CD4-positive, alpha-beta T cell treated with Interleukin-6 for 4 hours (primary cell): ENCODE results near the gene CLK2.
"Not testable (repeated sequence)": the region's sequence is repeated elsewhere in the genome, so short reads cannot be mapped to it uniquely, and the experiment has no call there.

Source experiments
- DNase-seq: peaks from one replicate; pipeline ENCODE4 v3.0.0-alpha.2; 2020; ENCODE audit warnings: mixed read lengths

Gene CLK2

DNA sequence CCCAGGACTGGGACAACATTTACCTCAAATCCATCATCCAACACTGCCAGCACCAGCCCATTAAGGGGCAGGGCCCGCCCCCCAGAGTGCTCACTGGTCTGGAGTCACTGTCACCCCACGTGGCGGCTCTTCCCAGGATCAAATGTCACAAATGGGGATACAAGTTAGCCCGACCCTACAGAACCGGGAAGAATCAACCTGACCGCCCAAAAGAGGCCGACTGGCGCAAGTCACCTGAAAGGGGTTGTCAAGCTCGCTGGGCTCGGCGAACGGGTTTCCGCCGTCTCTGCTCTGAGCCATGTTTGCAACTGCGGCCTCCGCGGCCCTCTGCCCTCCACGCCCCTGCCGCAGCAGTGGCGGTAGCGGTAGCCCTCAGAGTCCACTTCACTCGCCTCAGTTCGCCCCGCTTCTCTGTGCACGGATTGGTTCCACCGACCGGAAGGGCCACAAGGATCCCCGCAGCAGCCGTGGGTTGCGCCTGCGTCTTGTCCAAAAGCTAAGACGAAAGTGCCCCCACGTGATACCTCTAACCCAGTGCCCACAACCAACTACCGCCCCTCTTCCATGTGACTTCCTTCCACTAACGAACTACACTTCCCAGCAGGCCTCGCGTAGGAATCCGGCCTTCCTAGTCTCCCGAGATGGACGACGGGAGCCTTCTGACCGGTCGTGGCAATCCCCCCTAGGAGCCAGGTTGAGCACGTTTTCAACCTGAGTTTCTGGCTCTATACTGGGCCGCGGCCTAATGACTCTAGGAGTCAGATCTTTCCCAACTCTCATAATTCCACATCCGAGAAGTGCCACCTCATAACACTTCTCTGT is 11.2 kb downstream of the CLK2 start, which contains the start of gene SCAMP3:
Gene SCAMP3, minus strand, starts transcription at position 509 of the 822 bp plus-strand sequence. Its CDS starts 209 bp downstream, at position 300.
- peak; percentile 88 for DNase-seq

DNA sequence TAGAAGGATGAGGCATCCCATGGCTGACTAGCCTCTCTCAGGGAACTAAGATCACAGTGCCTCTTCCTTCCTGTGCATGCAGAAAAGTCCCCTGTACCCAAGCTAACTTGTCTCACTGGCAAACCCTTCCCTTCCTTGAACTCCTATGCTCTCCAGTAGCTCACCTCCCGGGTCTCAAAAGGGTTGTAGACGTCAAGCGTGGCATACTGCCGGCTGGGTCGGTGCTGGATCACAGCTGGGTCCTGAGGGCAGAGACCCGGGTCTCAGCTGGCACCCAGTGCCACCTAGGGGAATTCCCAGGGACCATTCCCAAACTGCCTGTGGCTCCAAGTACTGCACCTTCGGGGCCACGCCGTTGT is 11.8 kb downstream of the CLK2 start:
- no peak for DNase-seq

DNA sequence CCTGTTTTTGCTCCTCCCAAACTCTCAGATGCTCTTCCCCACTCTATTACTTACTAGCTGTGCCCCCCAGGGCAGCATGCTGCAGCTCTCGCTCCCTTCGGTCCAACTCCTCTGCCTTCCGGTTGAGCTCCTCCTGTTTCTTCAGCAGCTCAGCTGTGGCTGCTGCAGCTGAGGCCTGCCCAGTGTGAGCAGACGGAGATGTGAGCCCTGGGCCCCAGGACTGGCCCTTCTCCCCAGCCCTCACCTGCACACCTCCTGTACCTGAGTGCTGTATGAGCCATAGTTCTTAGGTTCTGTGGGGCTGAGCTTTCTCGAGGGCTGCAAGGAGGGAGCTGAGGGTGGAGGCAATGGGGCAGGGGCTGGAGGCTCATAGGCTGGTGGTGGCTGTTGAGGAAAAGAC is 13.0 kb downstream of the CLK2 start:
- DNase-seq = no peak

DNA sequence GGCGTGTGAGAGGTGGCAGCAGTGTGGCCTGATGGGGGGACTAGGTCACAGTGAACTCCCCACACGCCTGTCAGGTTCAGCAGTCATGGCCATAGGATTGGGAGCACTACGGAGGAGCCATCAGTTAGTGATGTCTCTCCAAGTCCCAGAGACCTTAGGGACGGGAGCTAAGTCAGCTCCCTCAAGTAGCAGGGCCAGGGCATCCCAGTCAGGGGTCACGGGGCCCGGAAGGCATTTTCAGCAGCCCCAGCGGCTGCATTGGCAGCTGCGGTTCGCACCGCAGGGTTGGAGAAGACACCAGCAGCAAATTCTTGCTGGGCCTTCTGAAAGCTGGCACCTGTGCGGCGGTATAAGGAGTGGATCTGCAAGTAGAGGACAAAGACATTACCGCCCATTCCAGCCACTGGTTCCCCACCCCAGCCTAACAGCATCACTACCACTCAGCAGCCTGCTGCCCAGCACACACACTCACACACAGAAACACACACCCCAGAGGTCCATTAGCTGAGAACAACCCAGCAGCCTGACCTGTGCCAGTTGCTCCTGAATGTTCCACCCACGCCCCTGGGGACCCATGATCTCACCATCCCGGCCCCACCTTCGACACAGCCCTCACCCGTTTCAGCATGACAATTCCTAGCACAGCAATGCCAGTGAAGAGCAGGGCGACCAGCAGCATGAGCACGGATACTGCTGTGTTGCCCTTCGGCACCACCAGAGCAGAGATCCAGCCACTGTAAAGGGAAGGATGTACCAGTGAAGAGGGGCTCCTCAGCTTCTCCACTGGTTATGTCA is 17.0 kb downstream of the CLK2 start:
- no peak for DNase-seq

DNA sequence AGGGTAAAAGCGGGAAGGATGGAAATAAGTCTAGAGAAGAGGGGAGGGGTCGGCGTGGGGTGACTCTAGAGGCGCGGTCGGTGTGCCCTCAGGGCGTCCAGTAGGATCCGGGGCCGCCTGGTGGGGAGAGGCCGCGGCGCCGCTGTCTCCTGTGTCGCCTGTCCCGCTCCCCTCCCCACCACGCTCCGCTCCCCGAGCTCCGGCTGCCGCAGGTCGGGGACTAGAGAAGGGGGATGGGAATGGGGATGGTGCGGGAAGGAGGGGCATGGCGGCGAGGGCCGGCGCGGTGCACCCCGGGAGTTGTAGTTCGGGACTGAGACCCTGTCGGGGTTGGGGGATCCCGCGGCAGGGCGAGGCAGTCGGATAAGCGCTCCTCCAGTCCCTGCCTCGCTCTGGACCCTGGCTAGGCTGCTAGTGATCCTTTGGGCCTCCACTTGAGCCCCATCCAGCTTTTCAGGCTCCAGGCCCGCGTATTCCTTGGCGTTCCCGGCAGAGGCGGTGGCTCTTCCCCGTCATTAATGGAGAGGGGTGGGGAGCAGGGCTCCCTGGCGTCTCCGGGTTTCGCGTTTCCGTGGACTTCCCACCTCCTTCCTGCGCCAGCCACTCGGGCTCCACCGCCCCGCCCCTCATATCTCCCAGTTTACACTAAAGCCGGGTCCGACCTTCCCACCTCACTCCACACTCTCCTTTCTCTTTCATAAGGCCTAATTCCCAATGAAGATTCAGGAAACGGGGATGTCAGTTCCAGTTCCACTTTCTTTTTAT is 17.9 kb downstream of the CLK2 start, which contains the start of gene ENTREP3:
Gene ENTREP3, minus strand, starts transcription at position 241 of the 765 bp plus-strand sequence. CDS start 606 bp downstream, outside the sequence.
- peak; percentile 82 for DNase-seq

DNA sequence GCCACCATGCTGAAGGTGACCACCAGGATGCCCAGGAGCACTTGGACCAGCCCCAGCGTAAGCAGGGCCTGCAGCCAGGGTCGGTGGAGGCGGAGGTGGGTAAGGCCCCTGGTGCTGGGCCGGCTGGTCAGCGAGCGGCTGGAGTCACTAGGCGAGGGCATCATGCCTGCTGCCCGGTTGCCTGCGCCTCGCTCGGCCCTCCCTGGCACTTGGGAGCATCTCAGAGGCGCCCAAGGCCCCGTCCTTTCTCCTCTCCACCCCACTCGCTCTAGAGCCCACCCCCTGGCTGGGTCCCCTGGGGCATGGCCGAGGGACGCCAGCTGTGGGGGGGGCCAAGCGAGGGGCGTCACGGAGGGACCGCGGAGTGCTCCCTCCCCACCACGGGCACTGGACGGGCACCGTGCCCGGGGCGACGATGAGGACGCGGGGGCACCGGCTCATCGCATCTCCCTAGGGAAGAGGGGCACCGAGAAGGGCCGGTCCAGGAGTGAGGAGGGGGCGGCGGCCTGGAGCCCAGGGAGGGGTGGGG is 18.5 kb downstream of the CLK2 start:
- DNase-seq = no peak

DNA sequence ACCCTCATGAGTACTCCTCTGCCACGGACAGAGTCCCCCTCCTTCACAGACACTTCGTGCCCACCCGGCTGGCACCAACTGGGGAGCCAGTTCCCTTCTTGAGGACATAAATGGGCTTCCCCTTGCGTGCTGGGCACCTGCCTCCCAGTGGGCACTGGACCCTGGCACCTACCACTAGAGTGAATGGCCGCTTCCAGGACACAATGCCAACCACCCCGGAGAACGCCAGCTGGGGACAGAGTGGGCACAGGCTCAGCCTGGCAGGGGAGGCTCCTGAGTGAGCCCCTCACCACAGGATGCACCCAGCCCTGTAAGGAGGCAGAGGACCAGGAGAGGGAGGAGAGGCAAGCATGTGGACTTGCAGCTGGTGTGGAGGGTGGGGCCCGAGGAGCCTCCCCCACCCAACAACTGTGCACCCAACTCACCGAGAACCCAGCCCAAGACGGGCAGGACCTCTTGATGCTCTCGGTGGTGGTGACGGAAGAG is 19.0 kb downstream of the CLK2 start:
- DNase-seq = no peak

DNA sequence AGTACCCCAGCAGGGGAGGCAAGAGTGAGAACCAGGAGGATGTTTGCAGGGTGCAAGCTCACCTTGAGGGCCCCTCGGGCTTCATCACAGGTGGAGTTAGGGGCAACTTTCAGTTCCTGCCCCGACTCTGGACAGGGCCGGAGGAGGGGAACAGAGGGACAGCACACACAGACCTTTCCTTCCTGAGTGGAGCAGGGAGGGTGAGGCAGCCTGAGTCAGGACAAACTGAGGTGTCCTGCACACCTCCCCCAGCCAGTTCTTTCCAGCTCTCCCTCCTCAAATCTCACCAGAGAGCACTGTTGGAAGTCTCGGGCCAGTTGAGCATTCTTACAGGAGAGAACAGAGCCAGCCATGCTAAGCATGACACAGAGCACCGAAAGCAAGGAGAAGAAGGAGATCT is 19.5 kb downstream of the CLK2 start:
- no peak for DNase-seq

DNA sequence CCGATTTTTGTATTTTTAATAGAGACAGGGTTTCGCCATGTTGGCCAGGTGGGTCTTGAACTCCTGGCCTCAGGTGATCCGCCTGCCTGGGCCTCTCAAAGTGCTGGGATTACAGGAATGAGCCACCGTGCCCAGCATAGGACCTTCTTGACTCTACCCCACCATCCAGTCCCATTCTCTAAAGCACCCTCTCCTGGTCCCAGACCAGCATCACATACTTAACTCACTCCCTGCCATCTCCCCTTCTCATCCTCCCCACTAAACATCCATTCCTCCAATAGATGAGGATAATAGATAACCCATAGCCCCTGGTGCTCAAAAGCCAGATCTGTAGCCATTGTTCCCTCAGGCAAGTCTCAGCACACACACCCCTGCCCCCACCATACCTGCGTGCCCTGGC is 20.1 kb downstream of the CLK2 start:
- DNase-seq = no peak

DNA sequence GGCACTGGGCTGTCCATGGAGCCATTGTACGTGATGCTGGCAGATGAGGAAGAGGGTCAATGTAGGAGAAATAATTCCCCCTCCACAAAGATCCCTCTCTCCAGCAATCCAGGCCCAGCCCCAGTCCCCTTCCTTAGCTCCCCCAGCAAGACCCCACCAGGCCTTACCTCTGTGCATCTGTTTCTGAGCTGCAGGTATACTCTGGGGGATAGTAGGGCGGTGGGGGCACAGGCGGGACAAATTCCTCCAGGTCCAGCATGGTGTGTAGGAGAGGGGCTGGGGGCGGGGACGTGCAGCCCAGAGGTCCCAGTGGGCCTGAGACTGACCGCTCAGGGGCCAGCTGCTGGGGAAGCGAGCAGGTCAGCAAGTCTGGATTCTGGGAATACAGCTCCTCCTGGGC is 21.7 kb downstream of the CLK2 start:
- no peak for DNase-seq

DNA sequence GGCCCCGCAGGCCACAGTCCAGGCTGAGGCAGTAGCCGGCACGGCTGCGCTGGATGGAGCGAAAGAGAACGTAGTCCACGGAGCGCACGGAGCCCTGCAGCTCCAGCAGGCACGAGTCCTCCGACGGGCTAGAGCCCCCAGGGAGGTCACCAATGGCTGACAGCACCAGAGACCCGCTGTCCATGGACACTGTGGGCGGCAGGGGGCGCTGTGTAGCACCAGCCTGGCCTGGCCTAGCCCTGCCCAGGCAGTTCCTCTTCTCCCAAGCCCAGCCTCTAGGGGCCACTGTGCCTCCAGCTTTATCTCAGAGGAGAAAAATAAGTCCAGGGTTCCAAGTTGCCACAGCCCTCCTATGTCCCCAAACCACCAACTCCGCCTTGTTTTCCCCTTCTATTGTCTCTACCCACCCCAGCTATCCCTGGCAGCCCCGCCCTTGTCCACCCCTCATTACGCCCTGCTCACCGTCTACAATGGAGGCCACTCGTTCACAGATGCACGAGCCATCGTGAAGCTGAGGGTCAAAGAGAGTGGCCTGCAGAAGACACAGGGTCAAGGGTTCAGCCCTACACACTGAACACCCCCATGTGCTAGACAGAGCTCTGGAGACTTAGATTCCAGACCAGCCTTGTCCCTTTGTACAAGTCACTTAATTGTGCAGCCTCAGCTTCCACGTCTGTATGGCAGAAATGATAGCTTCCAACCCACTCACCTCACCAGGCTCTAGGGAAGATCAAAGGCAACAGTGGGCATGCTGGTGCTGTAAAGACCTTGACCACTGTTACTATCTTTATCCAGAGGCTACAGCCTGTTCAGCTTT is 22.5 kb downstream of the CLK2 start:
- DNase-seq = peak; percentile 97

DNA sequence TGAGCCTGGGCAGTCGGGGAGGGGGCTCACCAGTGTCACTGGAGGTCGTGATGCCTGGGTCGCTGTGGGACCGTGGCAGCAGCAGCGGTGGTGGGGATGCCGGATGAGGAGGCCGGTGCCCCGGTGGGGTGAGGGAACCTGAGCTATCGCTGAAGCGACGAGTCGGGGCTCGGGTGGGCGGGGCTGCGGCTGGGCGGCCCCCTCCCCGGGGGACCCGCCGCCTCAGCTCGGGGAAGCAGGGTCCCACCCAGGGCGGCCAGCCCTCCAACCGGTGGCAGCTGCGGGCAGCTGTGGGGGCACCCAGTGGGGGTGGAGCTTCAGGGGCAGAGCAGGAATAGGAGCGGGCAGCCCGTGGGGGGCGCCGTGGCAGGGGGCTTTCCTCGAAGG is 23.1 kb downstream of the CLK2 start:
- peak; percentile 18 for DNase-seq

DNA sequence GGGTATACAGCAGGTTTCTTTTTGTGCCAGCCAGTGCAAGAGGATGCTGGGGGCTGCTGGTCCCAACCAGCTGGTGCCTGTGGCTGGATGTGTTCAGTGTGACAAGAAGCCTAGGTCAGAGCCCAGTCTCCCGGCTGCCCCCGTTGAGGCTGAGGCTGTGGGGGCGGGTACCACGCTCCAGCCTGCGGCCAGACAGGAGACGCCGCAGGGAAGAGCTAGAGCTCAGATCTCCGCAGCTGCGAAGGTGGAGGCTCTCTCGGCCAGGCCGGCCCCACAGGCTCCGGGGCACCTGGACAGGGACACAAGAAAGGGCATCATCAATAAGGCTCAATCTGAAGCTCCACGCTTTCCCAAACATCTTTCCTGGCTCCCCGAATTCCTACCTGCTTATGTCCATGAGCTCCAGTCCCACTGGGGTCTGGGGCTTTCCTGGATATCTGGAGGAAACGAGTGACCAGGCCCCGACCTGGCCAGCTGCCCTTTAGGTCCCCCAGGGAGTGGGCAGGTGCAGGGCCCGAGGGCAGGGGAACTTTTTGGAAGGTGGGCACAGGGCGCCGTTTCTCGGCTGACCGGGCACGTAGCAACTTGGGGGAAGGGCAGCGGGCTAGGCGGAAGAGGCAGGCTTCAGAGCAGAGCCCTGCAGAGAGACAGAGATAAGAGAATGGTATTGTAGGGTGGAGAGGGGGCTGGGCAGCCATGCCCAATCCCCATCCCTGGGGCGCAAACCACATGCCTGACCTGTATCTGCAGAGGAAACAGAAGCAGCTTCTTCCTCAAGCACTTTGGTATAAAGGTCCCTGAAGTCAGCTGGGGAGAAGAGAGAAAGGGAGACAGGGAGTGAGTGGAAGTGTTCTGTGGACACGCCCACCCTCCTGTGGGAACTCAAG is 25.4 kb downstream of the CLK2 start:
- no peak for DNase-seq

DNA sequence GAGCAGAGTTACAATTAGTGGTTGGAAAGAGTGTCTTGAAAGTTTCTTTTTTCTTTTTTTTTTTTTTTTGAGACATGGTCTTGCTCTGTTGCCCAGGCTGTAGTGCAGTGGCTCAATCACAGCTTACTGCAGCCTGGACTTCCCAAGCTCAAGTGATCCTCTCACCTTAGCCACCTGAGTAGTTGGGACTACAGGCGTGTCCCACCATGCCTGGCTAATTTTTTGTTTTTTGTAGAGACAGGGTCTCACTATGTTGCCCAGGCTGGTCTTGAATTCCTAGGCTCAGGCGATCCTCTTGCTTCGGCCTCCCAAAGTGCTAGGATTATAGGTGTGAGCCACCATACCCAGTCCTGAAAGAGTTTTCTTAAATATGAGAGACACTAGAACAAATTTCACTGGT is 26.5 kb downstream of the CLK2 start:
- DNase-seq = not testable (repeated sequence)

DNA sequence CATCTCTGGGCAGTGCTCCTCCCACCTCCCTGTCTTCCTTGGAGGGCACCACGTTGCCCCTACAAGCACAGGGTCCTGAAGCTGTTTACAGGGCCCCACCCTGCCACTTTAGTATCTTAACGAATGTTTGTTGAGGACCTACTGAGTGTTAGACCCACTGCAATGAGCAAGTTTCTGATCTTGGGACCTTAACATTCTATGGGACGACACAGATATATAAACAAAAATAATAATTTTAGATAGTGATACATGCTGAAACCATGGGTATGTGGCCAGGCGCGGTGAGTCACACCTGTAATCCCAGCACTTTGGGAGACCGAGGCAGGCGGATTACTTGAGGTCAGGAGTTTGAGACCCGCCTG is 28.2 kb downstream of the CLK2 start:
- no peak for DNase-seq

DNA sequence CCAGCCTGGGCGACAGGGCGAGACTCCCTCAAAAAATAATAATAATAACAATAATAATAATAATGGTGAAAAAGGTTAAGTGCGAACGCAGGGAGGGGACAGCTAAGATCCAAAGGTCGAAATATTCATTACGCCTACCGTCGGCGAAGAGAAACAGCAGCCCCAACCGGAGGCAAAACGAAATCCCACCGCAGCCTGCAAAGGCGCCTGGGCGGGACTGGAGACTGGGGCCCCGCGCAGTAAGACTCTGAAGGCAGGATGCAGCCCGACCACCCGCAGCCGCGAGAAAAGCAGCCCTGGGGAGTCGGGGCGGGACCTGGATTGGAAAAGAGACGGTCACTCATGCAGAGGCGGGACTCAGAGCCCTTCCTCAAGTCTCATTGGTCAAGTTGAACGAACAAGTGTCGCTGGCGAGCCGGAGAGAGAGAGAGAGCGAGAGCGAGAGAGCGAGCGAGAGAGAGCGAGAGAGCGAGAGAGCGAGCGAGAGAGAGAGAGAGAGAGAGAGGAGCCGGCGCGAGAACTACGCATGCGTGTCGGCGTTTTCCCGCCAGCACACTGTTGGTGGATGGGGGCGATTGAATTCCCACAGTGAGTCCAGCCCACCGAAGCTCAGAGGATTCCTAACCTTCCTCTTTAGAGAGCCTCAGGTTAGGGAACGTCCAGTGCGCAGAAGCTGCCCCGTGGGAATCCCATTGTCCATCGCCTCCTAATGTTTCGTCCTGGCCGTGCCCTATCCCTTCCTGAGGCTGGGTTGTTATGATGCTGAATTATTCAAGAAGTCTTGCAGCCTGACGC is 28.7 kb downstream of the CLK2 start:
- DNase-seq = peak; percentile 96

DNA sequence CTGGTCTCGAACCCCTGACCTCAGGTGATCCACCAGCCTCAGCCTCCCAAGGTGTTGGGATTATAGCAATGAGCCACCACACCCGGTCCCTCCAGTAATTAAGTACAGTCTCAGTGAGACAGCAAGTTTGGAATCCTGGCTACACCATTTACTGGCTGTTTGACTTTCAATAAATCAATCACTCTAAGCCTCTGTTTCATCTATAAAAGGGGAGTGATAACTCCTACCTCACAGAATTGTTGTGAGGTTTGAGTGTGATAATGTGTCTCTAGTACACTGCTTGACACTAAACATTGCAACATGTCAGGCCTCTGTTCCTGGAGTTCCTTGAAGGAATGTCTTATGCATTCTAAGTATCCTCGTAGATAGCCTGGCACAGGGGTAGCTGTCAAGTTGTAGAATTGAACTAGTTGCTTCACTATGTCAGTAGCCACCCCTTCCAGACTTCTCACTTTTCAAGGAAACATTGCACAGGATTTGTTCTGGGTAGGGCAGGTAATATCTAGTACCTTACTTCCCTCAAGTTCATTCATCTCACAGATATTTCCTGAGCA is 30.4 kb downstream of the CLK2 start:
- DNase-seq = no peak

DNA sequence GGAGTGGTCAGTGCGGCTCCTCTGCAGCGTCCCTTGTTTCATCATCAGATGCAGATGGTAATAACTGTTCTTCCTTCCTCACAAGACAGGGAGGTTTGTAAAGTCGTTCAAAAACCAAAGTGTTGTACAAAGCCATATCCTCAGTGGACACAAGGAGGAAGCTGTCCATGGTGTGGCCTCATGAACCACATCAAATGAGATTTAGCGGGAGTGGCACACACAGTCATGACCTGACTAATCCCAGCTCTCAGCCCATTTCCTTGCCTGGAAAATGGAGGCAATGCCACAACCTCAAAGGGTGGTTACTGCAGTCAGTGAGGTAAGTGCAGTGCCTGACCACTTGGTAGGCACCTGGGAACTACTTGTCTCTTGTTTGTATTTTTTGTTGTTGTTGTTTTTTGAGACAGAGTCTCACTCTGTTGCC is 31.5 kb downstream of the CLK2 start:
- DNase-seq = no peak

DNA sequence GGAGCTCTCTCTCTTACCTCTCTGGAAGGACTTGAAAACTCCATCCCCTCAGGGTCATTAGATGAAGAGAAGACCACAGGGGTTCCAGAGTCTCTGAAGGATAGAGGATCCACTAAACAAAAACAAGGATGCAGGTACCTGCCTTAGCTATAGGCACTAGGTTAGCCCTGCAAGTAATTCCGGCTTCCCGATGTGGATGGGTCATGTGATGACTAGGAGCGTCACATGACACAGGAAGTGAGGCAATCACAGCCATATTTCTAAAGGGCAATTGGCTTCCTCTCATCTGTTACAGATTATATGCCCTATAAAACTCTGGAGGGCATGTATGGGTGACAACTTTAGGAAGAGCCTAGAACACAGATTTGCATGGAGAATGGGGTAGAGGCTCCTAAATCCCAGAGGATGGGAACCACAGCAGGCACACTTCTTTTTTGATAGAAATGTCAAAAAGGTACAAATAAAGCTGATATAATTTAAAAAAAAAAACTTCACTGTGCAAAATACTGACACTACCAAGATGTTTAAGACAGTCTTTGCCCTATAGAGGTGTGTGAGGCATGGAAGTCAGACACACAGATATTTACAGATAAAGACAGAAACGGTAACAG is 32.1 kb downstream of the CLK2 start:
- DNase-seq = peak; percentile 75
